ENCODE measurements around the gene GALNT18. TPM values are rescaled to one million over a fixed set of nuclear protein-coding genes. Genes with fewer than 3 reads are reported as not detected.
A peak's percentile ranks its signal among the peaks of the same experiment; 100 is the strongest.

GALNT18 gene
- total and polyA plus RNA-seq, 4 donors = 2.1 to 11.0 (median 3.8) TPM

DNA sequence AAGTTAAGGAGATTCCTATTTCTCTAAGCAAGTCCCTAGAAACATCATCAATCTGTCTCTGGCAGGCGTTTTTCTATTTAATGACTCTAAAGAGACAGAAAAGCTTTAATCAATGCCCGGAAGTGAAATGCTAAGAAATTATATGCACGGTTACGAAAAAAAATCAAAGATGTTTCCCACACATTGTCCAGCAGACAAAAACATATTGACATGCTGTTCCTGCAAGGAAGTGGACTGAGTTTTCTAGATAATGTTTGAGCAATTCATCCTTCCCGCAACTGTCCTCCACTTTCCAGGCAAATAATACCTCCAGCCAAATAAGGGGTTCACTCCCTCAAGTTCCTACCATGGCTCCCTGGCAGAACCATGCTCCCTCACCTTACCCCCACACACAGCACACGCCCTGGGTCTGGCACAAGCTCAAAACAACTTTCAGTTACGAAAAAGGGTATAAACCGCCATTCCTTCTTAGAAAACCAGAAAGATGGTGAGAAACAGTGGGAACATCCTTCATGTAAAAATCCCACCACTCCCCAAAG, 29.6 kb downstream of the GALNT18 start:
- H3K27ac ChIP-seq (ENCODE audit: low read depth in 1 of 2, low read length in 2 of 2) = peak overlapping the region; percentile 36 to 56

More for the DNA sequence above, 29.6 kb downstream of the GALNT18 start:
- H3K4me1 ChIP-seq (ENCODE audit: control insufficient read depth in 4 of 4, insufficient read depth in 4 of 4, low read length in 3 of 4) = no peaks in the 10 kb centered on the region
- TF ChIP-seq NR2F2 (IDR thresholded peaks at IDR 0.05) = no peak
- TF ChIP-seq, protein P1, sequence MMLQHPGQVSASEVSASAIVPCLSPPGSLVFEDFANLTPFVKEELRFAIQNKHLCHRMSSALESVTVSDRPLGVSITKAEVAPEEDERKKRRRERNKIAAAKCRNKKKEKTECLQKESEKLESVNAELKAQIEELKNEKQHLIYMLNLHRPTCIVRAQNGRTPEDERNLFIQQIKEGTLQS (IDR thresholded peaks at IDR 0.05) = no peak
- TF ChIP-seq, protein P2, sequence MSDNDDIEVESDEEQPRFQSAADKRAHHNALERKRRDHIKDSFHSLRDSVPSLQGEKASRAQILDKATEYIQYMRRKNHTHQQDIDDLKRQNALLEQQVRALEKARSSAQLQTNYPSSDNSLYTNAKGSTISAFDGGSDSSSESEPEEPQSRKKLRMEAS (IDR thresholded peaks at IDR 0.05) = no peak
- TF ChIP-seq, protein P3, sequence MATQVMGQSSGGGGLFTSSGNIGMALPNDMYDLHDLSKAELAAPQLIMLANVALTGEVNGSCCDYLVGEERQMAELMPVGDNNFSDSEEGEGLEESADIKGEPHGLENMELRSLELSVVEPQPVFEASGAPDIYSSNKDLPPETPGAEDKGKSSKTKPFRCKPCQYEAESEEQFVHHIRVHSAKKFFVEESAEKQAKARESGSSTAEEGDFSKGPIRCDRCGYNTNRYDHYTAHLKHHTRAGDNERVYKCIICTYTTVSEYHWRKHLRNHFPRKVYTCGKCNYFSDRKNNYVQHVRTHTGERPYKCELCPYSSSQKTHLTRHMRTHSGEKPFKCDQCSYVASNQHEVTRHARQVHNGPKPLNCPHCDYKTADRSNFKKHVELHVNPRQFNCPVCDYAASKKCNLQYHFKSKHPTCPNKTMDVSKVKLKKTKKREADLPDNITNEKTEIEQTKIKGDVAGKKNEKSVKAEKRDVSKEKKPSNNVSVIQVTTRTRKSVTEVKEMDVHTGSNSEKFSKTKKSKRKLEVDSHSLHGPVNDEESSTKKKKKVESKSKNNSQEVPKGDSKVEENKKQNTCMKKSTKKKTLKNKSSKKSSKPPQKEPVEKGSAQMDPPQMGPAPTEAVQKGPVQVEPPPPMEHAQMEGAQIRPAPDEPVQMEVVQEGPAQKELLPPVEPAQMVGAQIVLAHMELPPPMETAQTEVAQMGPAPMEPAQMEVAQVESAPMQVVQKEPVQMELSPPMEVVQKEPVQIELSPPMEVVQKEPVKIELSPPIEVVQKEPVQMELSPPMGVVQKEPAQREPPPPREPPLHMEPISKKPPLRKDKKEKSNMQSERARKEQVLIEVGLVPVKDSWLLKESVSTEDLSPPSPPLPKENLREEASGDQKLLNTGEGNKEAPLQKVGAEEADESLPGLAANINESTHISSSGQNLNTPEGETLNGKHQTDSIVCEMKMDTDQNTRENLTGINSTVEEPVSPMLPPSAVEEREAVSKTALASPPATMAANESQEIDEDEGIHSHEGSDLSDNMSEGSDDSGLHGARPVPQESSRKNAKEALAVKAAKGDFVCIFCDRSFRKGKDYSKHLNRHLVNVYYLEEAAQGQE (IDR thresholded peaks at IDR 0.05) = no peak
- no peak for TF ChIP-seq HNF4G (IDR thresholded peaks at IDR 0.05)
- no peak for TF ChIP-seq YY1 (IDR thresholded peaks at IDR 0.05)
- no peak for TF ChIP-seq TAF1 (conservative IDR thresholded peaks at IDR 0.05)
- TF ChIP-seq GABPA (IDR thresholded peaks at IDR 0.05 in 1 of 2, conservative IDR thresholded peaks at IDR 0.05 in 1 of 2) = no peak
- TF ChIP-seq, protein P4, sequence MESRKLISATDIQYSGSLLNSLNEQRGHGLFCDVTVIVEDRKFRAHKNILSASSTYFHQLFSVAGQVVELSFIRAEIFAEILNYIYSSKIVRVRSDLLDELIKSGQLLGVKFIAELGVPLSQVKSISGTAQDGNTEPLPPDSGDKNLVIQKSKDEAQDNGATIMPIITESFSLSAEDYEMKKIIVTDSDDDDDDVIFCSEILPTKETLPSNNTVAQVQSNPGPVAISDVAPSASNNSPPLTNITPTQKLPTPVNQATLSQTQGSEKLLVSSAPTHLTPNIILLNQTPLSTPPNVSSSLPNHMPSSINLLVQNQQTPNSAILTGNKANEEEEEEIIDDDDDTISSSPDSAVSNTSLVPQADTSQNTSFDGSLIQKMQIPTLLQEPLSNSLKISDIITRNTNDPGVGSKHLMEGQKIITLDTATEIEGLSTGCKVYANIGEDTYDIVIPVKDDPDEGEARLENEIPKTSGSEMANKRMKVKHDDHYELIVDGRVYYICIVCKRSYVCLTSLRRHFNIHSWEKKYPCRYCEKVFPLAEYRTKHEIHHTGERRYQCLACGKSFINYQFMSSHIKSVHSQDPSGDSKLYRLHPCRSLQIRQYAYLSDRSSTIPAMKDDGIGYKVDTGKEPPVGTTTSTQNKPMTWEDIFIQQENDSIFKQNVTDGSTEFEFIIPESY (IDR thresholded peaks at IDR 0.05) = no peak
- TF ChIP-seq FOXA1 (IDR thresholded peaks at IDR 0.05) = no peak
- TF ChIP-seq RAD21 (IDR thresholded peaks at IDR 0.05) = no peak
- no peak for TF ChIP-seq HNF4A (conservative IDR thresholded peaks at IDR 0.05)
- TF ChIP-seq EGR1 (IDR thresholded peaks at IDR 0.05; ENCODE audit: low read depth in 2 of 2) = no peak
- TF ChIP-seq CTCF (IDR thresholded peaks at IDR 0.05; ENCODE audit: low read depth, low read length, missing input control) = no peak
- no peak for TF ChIP-seq FOXA2 (IDR thresholded peaks at IDR 0.05)
- TF ChIP-seq RXRA (IDR thresholded peaks at IDR 0.05) = no peak
- no peaks in the 10 kb centered on the region for H3K27me3 ChIP-seq (ENCODE audit: control insufficient read depth in 4 of 4, insufficient read depth in 4 of 4, low read length in 3 of 4)
- no peak for DNase-seq (ENCODE audit: low spot score)
- WGBS = 88% methylated on average over 8 of the region's 8 CpGs
- no peak overlapping the region for H3K9ac ChIP-seq (ENCODE audit: low read depth in 1 of 2, low read length in 2 of 2)
- no peaks in the 10 kb centered on the region for H3K9me3 ChIP-seq (ENCODE audit: control insufficient read depth in 4 of 4, low read length in 3 of 4)
- H3K36me3 ChIP-seq (ENCODE audit: control insufficient read depth in 4 of 4, insufficient read depth in 3 of 4, low read depth in 1 of 4, low read length in 3 of 4) = no peaks in the 10 kb centered on the region
- H3K4me3 ChIP-seq (ENCODE audit: low read depth in 1 of 3, low read length in 3 of 3) = no peak overlapping the region

Data from liver (tissue), 9 donors.